GM23338 (cell line): ENCODE results near the gene AGXT. TPM values are rescaled to one million over a fixed set of nuclear protein-coding genes. Genes with fewer than 3 reads are reported as not detected.

Experiments
- ATAC-seq: fragments of 200-7000 bp; cut with Tn5 transposase; 3 replicates; pipeline ENCODE4 v1.9.1; 2020
- DNase-seq: peaks from one replicate; pipeline ENCODE4 v3.0.0-alpha.2; 2015; ENCODE audit warnings: low spot score
- H2AFZ ChIP-seq: fragments of 200-600 bp; sonication (generic); 2 replicates; pipeline ENCODE4 v1.8.0; 2016; ENCODE audit warnings: antibody characterized with exemption, mild to moderate bottlenecking, moderate library complexity
- H3F3A ChIP-seq: fragments of 200-600 bp; sonication (generic); replicated peaks from 2 replicates; pipeline ENCODE4 v1.8.0; 2017; ENCODE audit warnings: antibody characterized with exemption, mixed run types, low read depth
- H3K27ac ChIP-seq: fragments of 200-600 bp; sonication (generic); 2 replicates; pipeline ENCODE4 v1.6.1; 2016; ENCODE audit warnings: low read depth
- H3K27me3 ChIP-seq: fragments of 200-600 bp; sonication (generic); 2 replicates; pipeline ENCODE4 v1.8.0; 2016; ENCODE audit warnings: mild to moderate bottlenecking, mixed run types, moderate library complexity; ENCODE audit not compliant: insufficient read depth
- H3K36me3 ChIP-seq: fragments of 200-600 bp; sonication (generic); 2 replicates; pipeline ENCODE4 v1.8.0; 2016; ENCODE audit warnings: mild to moderate bottlenecking; ENCODE audit not compliant: insufficient read depth
- H3K4me1 ChIP-seq: fragments of 200-600 bp; sonication (generic); 2 replicates; pipeline ENCODE4 v1.8.0; 2016; ENCODE audit warnings: mild to moderate bottlenecking, moderate library complexity; ENCODE audit not compliant: insufficient read depth
- H3K4me2 ChIP-seq: fragments of 200-600 bp; sonication (generic); 2 replicates; pipeline ENCODE4 v1.7.1; 2017; ENCODE audit warnings: mixed run types
- H3K4me3 ChIP-seq: fragments of 200-600 bp; sonication (generic); 2 replicates; pipeline ENCODE4 v1.6.1; 2016; ENCODE audit warnings: mixed run types
- H3K79me2 ChIP-seq: fragments of 200-600 bp; sonication (generic); replicated peaks from 2 replicates; pipeline ENCODE4 v1.8.0; 2017; ENCODE audit warnings: mild to moderate bottlenecking; ENCODE audit not compliant: insufficient read depth
- H3K9me2 ChIP-seq: fragments of 200-600 bp; sonication (generic); 2 replicates; pipeline ENCODE4 v1.8.0; 2017; ENCODE audit not compliant: insufficient read depth
- H4K20me1 ChIP-seq: fragments of 200-600 bp; sonication (generic); replicated peaks from 2 replicates; pipeline ENCODE4 v1.8.0; 2017; ENCODE audit warnings: mild to moderate bottlenecking; ENCODE audit not compliant: insufficient read depth
- H3K27ac Mint-ChIP-seq: 2 replicates; pipeline ENCODE4 v1.8.0; 2020; ENCODE audit warnings: inconsistent platforms, mild to moderate bottlenecking, moderate library complexity, mixed read lengths
- H3K27me3 Mint-ChIP-seq: 3 replicates; pipeline ENCODE4 v1.8.0; 2022; ENCODE audit warnings: low read depth, mild to moderate bottlenecking, moderate library complexity, mixed read lengths, inconsistent platforms; ENCODE audit not compliant: insufficient read depth, poor library complexity
- H3K36me3 Mint-ChIP-seq: 3 replicates; pipeline ENCODE4 v1.8.0; 2021; ENCODE audit warnings: low read depth, mild to moderate bottlenecking, inconsistent platforms, moderate library complexity, mixed read lengths
- H3K4me1 Mint-ChIP-seq: 3 replicates; pipeline ENCODE4 v1.8.0; 2020; ENCODE audit warnings: mild to moderate bottlenecking, inconsistent platforms, mixed read lengths
- H3K4me3 Mint-ChIP-seq: 3 replicates; pipeline ENCODE4 v1.8.0; 2021; ENCODE audit warnings: moderate library complexity, mild to moderate bottlenecking, inconsistent platforms, mixed read lengths
- H3K9me3 Mint-ChIP-seq: 3 replicates; pipeline ENCODE4 v1.8.0; 2020; ENCODE audit warnings: moderate library complexity, mild to moderate bottlenecking, inconsistent platforms, mixed read lengths
- CREB1 ChIP-seq: fragments of 250-450 bp; sonication (Bioruptor Pico); IDR thresholded peaks from 2 replicates; pipeline ENCODE4 v1.5.0; 2020; ENCODE audit warnings: low read depth, mild to moderate bottlenecking, moderate library complexity
- EZH2 ChIP-seq: fragments of 200-600 bp; sonication (generic); IDR thresholded peaks from one replicate; pipeline ENCODE4 v1.8.0; 2017; ENCODE audit warnings: antibody characterized with exemption, mild to moderate bottlenecking, low read depth; ENCODE audit not compliant: unreplicated experiment
- EZH2phosphoT487 ChIP-seq: fragments of 200-600 bp; sonication (generic); IDR thresholded peaks from one replicate; pipeline ENCODE4 v1.8.1; 2018; ENCODE audit warnings: antibody characterized with exemption; ENCODE audit not compliant: unreplicated experiment
- JUNB ChIP-seq: IDR thresholded peaks from one replicate; pipeline ENCODE4 v1.6.1; 2016; ENCODE audit warnings: antibody characterized with exemption; ENCODE audit not compliant: unreplicated experiment
- NANOG ChIP-seq: IDR thresholded peaks from 2 replicates; pipeline ENCODE4 v1.6.1; 2016; ENCODE audit warnings: antibody characterized with exemption, borderline replicate concordance
- POLR2AphosphoS5 ChIP-seq: IDR thresholded peaks from 2 replicates; pipeline ENCODE4 v1.6.1; 2016; ENCODE audit warnings: antibody characterized with exemption, low read depth
- polyA plus RNA-seq: library from polyadenylated mRNA; unstranded; fragments of >200 nt; fragmentation: Nextera tagmentation; extraction: Ambion mirVana; gene quantifications from 2 replicates; pipeline ENCODE4 v1.2.1, GENCODE V29; 2016
- total RNA-seq: library from RNA; depleted of rRNA; stranded (reverse); fragments of >200 nt; shearing (Covaris generic); gene quantifications from 2 replicates; pipeline ENCODE4 v1.2.3, GENCODE V29; 2014
- TF ChIP-seq, protein P1 (sequence below), 2 experiments: fragments of 200-600 bp in 1 of 2; sonication (generic) in 1 of 2; conservative IDR thresholded peaks; 2 replicates each; pipeline versions ENCODE4 v1.5.1 to v1.6.1; 2016 to 2017; ENCODE audit warnings: antibody characterized with exemption in 2 of 2, low read depth in 2 of 2, mild to moderate bottlenecking in 2 of 2, moderate library complexity in 1 of 2
- TF ChIP-seq, protein P2 (sequence below): IDR thresholded peaks from 2 replicates; pipeline ENCODE4 v1.6.1; 2016; ENCODE audit warnings: antibody characterized with exemption
- TF ChIP-seq, protein P3 (sequence below): fragments of 250-450 bp; sonication (Bioruptor Pico); IDR thresholded peaks from 2 replicates; pipeline ENCODE4 v1.5.0; 2020; ENCODE audit warnings: mild to moderate bottlenecking, moderate library complexity

Gene AGXT
- total and polyA plus RNA-seq, 2 experiments from 2014 or later: not detected

DNA sequence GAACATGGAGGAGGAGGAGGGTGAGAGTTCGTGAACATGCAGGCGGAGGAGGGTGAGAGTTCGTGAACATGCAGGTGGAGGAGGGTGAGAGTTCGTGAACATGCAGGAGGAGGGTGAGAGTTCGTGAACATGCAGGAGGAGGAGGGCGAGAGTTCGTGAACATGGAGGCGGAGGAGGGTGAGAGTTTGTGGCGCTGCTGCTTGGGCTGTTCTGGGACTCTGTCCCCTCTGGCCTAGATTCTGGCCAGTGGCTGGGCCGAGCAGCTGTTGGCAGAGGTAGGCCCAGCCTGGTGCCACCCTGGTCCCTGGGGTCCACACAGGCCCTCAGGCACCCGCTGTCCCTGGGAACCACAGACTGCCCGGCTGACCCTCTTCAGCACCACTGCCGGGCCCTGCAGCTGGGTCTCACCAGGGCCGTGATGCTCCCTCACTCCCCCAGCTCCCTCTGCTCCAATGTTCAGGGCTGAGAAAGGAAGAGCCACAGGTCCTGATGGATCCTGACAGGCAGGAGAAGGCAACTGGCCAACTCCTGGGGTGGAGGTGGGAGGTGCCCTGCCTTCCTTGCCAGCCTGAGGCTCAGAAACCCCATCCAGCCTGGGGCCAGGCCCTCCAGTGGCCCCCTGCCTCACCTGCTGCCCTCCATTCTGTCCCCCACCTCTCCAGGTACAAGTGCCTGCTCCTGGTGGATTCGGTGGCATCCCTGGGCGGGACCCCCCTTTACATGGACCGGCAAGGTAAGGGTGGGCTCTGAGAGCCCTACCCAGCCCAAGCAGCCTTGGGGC is 3.9 kb downstream of the AGXT start:
- Mint-ChIP-seq H3K9me3 (no peaks in the 10 kb centered on the region), H3K27me3 (peaks cover 4% of the 10 kb centered on the region), H3K36me3 (no peaks in the 10 kb centered on the region), H3K4me3 (no peak overlapping the region), H3K27ac (no peak overlapping the region), H3K4me1 (0 out of 3 replicates have a peak, but pooled peaks cover 2% of the 10 kb centered on the region)
- ATAC-seq (no peak), DNase-seq (no peak)
- H2AFZ ChIP-seq: no peak overlapping the region
- no peaks in the 10 kb centered on the region for H3K27me3 ChIP-seq
- no peak overlapping the region for H3K4me2 ChIP-seq
- no peak overlapping the region for H3K4me3 ChIP-seq
- no peak overlapping the region for H3K27ac ChIP-seq
- TF ChIP-seq EZH2phosphoT487: no peak
- TF ChIP-seq, protein P1, sequence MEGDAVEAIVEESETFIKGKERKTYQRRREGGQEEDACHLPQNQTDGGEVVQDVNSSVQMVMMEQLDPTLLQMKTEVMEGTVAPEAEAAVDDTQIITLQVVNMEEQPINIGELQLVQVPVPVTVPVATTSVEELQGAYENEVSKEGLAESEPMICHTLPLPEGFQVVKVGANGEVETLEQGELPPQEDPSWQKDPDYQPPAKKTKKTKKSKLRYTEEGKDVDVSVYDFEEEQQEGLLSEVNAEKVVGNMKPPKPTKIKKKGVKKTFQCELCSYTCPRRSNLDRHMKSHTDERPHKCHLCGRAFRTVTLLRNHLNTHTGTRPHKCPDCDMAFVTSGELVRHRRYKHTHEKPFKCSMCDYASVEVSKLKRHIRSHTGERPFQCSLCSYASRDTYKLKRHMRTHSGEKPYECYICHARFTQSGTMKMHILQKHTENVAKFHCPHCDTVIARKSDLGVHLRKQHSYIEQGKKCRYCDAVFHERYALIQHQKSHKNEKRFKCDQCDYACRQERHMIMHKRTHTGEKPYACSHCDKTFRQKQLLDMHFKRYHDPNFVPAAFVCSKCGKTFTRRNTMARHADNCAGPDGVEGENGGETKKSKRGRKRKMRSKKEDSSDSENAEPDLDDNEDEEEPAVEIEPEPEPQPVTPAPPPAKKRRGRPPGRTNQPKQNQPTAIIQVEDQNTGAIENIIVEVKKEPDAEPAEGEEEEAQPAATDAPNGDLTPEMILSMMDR (conservative IDR thresholded peaks at IDR 0.05; ENCODE audit: low read depth in 2 of 2): no peak
- TF ChIP-seq, protein P2, sequence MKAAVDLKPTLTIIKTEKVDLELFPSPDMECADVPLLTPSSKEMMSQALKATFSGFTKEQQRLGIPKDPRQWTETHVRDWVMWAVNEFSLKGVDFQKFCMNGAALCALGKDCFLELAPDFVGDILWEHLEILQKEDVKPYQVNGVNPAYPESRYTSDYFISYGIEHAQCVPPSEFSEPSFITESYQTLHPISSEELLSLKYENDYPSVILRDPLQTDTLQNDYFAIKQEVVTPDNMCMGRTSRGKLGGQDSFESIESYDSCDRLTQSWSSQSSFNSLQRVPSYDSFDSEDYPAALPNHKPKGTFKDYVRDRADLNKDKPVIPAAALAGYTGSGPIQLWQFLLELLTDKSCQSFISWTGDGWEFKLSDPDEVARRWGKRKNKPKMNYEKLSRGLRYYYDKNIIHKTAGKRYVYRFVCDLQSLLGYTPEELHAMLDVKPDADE: no peak
- no peak for TF ChIP-seq CREB1 (CRISPR knock-in tag)
- no peak for TF ChIP-seq EZH2
- TF ChIP-seq, protein P3, sequence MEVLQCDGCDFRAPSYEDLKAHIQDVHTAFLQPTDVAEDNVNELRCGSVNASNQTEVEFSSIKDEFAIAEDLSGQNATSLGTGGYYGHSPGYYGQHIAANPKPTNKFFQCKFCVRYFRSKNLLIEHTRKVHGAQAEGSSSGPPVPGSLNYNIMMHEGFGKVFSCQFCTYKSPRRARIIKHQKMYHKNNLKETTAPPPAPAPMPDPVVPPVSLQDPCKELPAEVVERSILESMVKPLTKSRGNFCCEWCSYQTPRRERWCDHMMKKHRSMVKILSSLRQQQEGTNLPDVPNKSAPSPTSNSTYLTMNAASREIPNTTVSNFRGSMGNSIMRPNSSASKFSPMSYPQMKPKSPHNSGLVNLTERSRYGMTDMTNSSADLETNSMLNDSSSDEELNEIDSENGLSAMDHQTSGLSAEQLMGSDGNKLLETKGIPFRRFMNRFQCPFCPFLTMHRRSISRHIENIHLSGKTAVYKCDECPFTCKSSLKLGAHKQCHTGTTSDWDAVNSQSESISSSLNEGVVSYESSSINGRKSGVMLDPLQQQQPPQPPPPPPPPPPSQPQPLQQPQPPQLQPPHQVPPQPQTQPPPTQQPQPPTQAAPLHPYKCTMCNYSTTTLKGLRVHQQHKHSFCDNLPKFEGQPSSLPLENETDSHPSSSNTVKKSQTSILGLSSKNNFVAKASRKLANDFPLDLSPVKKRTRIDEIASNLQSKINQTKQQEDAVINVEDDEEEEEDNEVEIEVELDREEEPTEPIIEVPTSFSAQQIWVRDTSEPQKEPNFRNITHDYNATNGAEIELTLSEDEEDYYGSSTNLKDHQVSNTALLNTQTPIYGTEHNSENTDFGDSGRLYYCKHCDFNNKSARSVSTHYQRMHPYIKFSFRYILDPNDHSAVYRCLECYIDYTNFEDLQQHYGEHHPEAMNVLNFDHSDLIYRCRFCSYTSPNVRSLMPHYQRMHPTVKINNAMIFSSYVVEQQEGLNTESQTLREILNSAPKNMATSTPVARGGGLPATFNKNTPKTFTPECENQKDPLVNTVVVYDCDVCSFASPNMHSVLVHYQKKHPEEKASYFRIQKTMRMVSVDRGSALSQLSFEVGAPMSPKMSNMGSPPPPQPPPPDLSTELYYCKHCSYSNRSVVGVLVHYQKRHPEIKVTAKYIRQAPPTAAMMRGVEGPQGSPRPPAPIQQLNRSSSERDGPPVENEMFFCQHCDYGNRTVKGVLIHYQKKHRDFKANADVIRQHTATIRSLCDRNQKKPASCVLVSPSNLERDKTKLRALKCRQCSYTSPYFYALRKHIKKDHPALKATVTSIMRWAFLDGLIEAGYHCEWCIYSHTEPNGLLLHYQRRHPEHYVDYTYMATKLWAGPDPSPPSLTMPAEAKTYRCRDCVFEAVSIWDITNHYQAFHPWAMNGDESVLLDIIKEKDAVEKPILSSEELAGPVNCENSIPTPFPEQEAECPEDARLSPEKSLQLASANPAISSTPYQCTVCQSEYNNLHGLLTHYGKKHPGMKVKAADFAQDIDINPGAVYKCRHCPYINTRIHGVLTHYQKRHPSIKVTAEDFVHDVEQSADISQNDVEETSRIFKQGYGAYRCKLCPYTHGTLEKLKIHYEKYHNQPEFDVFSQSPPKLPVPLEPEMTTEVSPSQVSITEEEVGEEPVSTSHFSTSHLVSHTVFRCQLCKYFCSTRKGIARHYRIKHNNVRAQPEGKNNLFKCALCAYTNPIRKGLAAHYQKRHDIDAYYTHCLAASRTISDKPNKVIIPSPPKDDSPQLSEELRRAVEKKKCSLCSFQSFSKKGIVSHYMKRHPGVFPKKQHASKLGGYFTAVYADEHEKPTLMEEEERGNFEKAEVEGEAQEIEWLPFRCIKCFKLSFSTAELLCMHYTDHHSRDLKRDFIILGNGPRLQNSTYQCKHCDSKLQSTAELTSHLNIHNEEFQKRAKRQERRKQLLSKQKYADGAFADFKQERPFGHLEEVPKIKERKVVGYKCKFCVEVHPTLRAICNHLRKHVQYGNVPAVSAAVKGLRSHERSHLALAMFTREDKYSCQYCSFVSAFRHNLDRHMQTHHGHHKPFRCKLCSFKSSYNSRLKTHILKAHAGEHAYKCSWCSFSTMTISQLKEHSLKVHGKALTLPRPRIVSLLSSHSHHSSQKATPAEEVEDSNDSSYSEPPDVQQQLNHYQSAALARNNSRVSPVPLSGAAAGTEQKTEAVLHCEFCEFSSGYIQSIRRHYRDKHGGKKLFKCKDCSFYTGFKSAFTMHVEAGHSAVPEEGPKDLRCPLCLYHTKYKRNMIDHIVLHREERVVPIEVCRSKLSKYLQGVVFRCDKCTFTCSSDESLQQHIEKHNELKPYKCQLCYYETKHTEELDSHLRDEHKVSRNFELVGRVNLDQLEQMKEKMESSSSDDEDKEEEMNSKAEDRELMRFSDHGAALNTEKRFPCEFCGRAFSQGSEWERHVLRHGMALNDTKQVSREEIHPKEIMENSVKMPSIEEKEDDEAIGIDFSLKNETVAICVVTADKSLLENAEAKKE (CRISPR knock-in tag): no peak
- no peak for TF ChIP-seq NANOG
- no peak for TF ChIP-seq POLR2AphosphoS5
- TF ChIP-seq JUNB: no peak
- H3K9me2 ChIP-seq: no peaks in the 10 kb centered on the region
- no peaks in the 10 kb centered on the region for H4K20me1 ChIP-seq
- H3K36me3 ChIP-seq: no peaks in the 10 kb centered on the region
- no peaks in the 10 kb centered on the region for H3F3A ChIP-seq
- no peaks in the 10 kb centered on the region for H3K4me1 ChIP-seq
- H3K79me2 ChIP-seq: no peaks in the 10 kb centered on the region
